K562 (cell line): ENCODE measurements around the gene OR51B2. TPM values are rescaled to one million over a fixed set of nuclear protein-coding genes. Genes with fewer than 3 reads are reported as not detected.

ENCODE experiments used
- ATAC-seq: fragments of 200-7000 bp; cut with Tn5 transposase; 3 replicates; pipeline ENCODE4 v1.9.1; 2020; ENCODE audit warnings: moderate library complexity
- BruUV-seq: library from RNA; stranded (reverse); fragments of 400-500 nt; replicated peaks from 2 replicates; lab custom pipeline; 2021; lab: Mats Ljungman, UMichigan
- CTCF ChIA-PET: fragments of 300-600 bp; formaldehyde crosslinking; extraction: SDS; loops from one replicate; lab custom pipeline; 2021; ENCODE audit warnings: low intra/inter-chr PET ratio; lab: Yijun Ruan, JAX
- POLR2A ChIA-PET: fragments of 300-600, 350-650 bp; sonication (Branson Sonifier 250); formaldehyde crosslinking; extraction: SDS; loops from one replicate; lab custom pipeline; 2021; ENCODE audit warnings: antibody characterized with exemption, inconsistent platforms; lab: Yijun Ruan, JAX
- DNase-seq, 4 experiments: peaks; one replicate each; pipeline versions ENCODE4 v3.0.0 to v3.0.0-alpha.2; 2011 to 2018; ENCODE audit warnings: low spot score in 3 of 4, mixed read lengths in 3 of 4; ENCODE audit errors: extremely low read depth in 1 of 4
- FAIRE-seq: peaks from 2 replicates; lab custom pipeline; 2011; peaks lifted over from hg19 to GRCh38; lab: Jason Lieb, UNC
- H2AFZ ChIP-seq: 2 replicates; pipeline ENCODE4 v1.6.0; 2011; ENCODE audit warnings: low read depth, low read length, control low read depth, inconsistent platforms
- H3K27ac ChIP-seq: fragments of 200-600 bp; 3 replicates; pipeline ENCODE4 v1.8.0; 2011; ENCODE audit warnings: low read depth, mild to moderate bottlenecking, control low read depth, inconsistent platforms, low read length, moderate library complexity, mixed read lengths; ENCODE audit errors: extremely low read depth
- H3K27me3 ChIP-seq, 2 experiments: fragments of 300-600 bp in 1 of 2; 2 replicates in 1 of 2; 3 replicates in 1 of 2; pipeline versions ENCODE4 v1.6.0 to v1.8.0; 2011; ENCODE audit warnings: inconsistent platforms in 2 of 2, low read length in 2 of 2, mild to moderate bottlenecking in 1 of 2, mixed read lengths in 1 of 2, moderate library complexity in 1 of 2; ENCODE audit not compliant: control insufficient read depth in 2 of 2, insufficient read depth in 2 of 2
- H3K36me3 ChIP-seq: fragments of 300-600 bp; 3 replicates; pipeline ENCODE4 v1.8.0; 2011; ENCODE audit warnings: mild to moderate bottlenecking, low read length, inconsistent platforms; ENCODE audit not compliant: control insufficient read depth, insufficient read depth
- H3K4me1 ChIP-seq, 2 experiments: fragments of 200-600 bp in 1 of 2; replicated peaks in 1 of 2; 2 replicates in 1 of 2; 3 replicates in 1 of 2; pipeline versions ENCODE4 v1.5.1 to v1.8.0; 2011; ENCODE audit warnings: inconsistent platforms in 2 of 2, low read length in 2 of 2, mild to moderate bottlenecking in 1 of 2, mixed read lengths in 1 of 2, moderate library complexity in 1 of 2; ENCODE audit not compliant: control insufficient read depth in 2 of 2, insufficient read depth in 2 of 2
- H3K4me2 ChIP-seq: 2 replicates; pipeline ENCODE4 v1.6.1; 2011; ENCODE audit warnings: low read length, control low read depth, inconsistent platforms, mixed read lengths; ENCODE audit not compliant: insufficient read depth
- H3K4me3 ChIP-seq: fragments of 200-600 bp; sonication (generic), shearing (Covaris generic); 2 replicates; pipeline ENCODE4 v1.5.1; 2016; ENCODE audit warnings: control low read depth, inconsistent platforms
- H3K79me2 ChIP-seq: fragments of 200-600 bp; 3 replicates; pipeline ENCODE4 v1.8.0; 2011; ENCODE audit warnings: low read length, inconsistent platforms; ENCODE audit not compliant: control insufficient read depth, insufficient read depth
- H3K9ac ChIP-seq, 2 experiments: 2 replicates each; pipeline versions ENCODE4 v1.6.0 to v1.6.1; 2011; ENCODE audit warnings: low read depth in 2 of 2, low read length in 2 of 2, control low read depth in 1 of 2, inconsistent platforms in 1 of 2, mild to moderate bottlenecking in 1 of 2, mixed read lengths in 1 of 2; ENCODE audit not compliant: insufficient read depth in 1 of 2
- H3K9me1 ChIP-seq: one replicate; pipeline ENCODE4 v1.6.0; 2011; ENCODE audit warnings: inconsistent platforms, mild to moderate bottlenecking, low read length, moderate library complexity; ENCODE audit not compliant: control insufficient read depth, insufficient read depth
- H3K9me3 ChIP-seq: replicated peaks from 2 replicates; pipeline ENCODE4 v1.5.1; 2011; ENCODE audit warnings: low read depth, low read length, inconsistent platforms; ENCODE audit not compliant: control insufficient read depth, insufficient read depth
- H4K20me1 ChIP-seq: replicated peaks from 2 replicates; pipeline ENCODE4 v1.6.1; 2011; ENCODE audit warnings: low read length, inconsistent platforms, mixed read lengths; ENCODE audit not compliant: control insufficient read depth, insufficient read depth
- ADNP ChIP-seq: fragments of 200-800 bp; sonication (Bioruptor generic); IDR thresholded peaks from 2 replicates; pipeline ENCODE4 v1.6.1; 2016; ENCODE audit warnings: missing genetic modification characterization, missing compliant biosample characterization
- BDP1 ChIP-seq: IDR thresholded peaks from 3 replicates; pipeline ENCODE4 v1.6.1; 2011; ENCODE audit not compliant: insufficient read length, insufficient read depth
- CXXC5 ChIP-seq: fragments of 250-450 bp; sonication (Bioruptor Pico); IDR thresholded peaks from 2 replicates; pipeline ENCODE4 v1.8.0; 2022; ENCODE audit warnings: inconsistent platforms, mild to moderate bottlenecking, moderate library complexity
- HNRNPH1 ChIP-seq: fragments of 200-400 bp; formaldehyde crosslinking; optimal IDR thresholded peaks from 2 replicates; pipeline ENCODE3; 2017; ENCODE audit warnings: low read depth, mild to moderate bottlenecking, low read length, moderate library complexity
- KDM2B ChIP-seq: fragments of 250-450 bp; sonication (Bioruptor Pico); IDR thresholded peaks from 2 replicates; pipeline ENCODE4 v1.8.0; 2021; ENCODE audit warnings: mild to moderate bottlenecking, moderate library complexity
- KLF10 ChIP-seq: fragments of 250-450 bp; sonication (Bioruptor Pico); IDR thresholded peaks from 2 replicates; pipeline ENCODE4 v1.6.1; 2021; ENCODE audit warnings: matching md5 sums
- KLF16 ChIP-seq: IDR thresholded peaks from 2 replicates; pipeline ENCODE4 v1.6.1; 2016; ENCODE audit warnings: antibody characterized with exemption
- MCM2 ChIP-seq: fragments of 450-650 bp; IDR thresholded peaks from 2 replicates; pipeline ENCODE4 v1.6.1; 2017; ENCODE audit warnings: low read depth, mild to moderate bottlenecking
- NCOA4 ChIP-seq: fragments of 450-650 bp; IDR thresholded peaks from 2 replicates; pipeline ENCODE4 v1.6.1; 2018; ENCODE audit warnings: mild to moderate bottlenecking; ENCODE audit not compliant: partially characterized antibody
- NRF1 ChIP-seq, 2 experiments: fragments of 450-650 bp; IDR thresholded peaks in 1 of 2; conservative IDR thresholded peaks in 1 of 2; 2 replicates each; pipeline ENCODE4 v1.6.1; 2014; ENCODE audit warnings: mild to moderate bottlenecking in 2 of 2
- PHF21A ChIP-seq: fragments of 450-650 bp; IDR thresholded peaks from 2 replicates; pipeline ENCODE4 v1.6.1; 2017; ENCODE audit warnings: low read depth, borderline replicate concordance
- POLR2G ChIP-seq: fragments of 200-400 bp; formaldehyde crosslinking; IDR thresholded peaks from 2 replicates; pipeline ENCODE4 v1.6.1; 2017; ENCODE audit warnings: low read depth, mild to moderate bottlenecking, antibody characterized with exemption, low read length, moderate library complexity
- POLR3A ChIP-seq: IDR thresholded peaks from 2 replicates; pipeline ENCODE4 v1.6.1; 2011; ENCODE audit warnings: borderline replicate concordance, mild to moderate bottlenecking, moderate library complexity; ENCODE audit not compliant: insufficient read length, insufficient read depth; ENCODE audit errors: extremely low read depth
- PTBP1 ChIP-seq: fragments of 200-400 bp; formaldehyde crosslinking; IDR thresholded peaks from 2 replicates; pipeline ENCODE4 v1.6.1; 2017; ENCODE audit warnings: low read depth, low read length
- PYGO2 ChIP-seq: fragments of 450-650 bp; IDR thresholded peaks from 2 replicates; pipeline ENCODE4 v1.6.1; 2016; ENCODE audit warnings: mild to moderate bottlenecking, missing genetic modification characterization, moderate library complexity, missing compliant biosample characterization
- SMARCB1 ChIP-seq: IDR thresholded peaks from 2 replicates; pipeline ENCODE4 v1.6.1; 2011; ENCODE audit warnings: improper control_type of control experiment, low read depth; ENCODE audit not compliant: insufficient read length
- ZFP30 ChIP-seq: fragments of 250-450 bp; sonication (Bioruptor Pico); IDR thresholded peaks from 2 replicates; pipeline ENCODE4 v1.8.0; 2022; ENCODE audit warnings: moderate library complexity, mild to moderate bottlenecking, inconsistent platforms, borderline replicate concordance
- ZNF143 ChIP-seq: sonication (generic); formaldehyde crosslinking; IDR thresholded peaks from 2 replicates; pipeline ENCODE4 v1.9.0; 2022; ENCODE audit warnings: mild to moderate bottlenecking, missing genetic modification reagents
- ZNF274 ChIP-seq: IDR thresholded peaks from 2 replicates; pipeline ENCODE4 v1.6.1; 2011; ENCODE audit warnings: low read depth, mild to moderate bottlenecking, low read length, moderate library complexity, borderline replicate concordance
- ZNF586 ChIP-seq: fragments of 450-650 bp; formaldehyde crosslinking; conservative IDR thresholded peaks from 2 replicates; pipeline ENCODE4 v1.4.0; 2020; ENCODE audit warnings: mild to moderate bottlenecking, moderate library complexity
- ZNF589 ChIP-seq: fragments of 200-800 bp; sonication (Bioruptor generic); IDR thresholded peaks from 2 replicates; pipeline ENCODE4 v1.6.1; 2016; ENCODE audit warnings: low read depth, missing genetic modification characterization, missing compliant biosample characterization
- WGBS: fragments of 100-300 bp; shearing (Covaris generic); methylation state at CpG from one replicate; pipeline ENCODE4 v1.1.6; 2016; ENCODE audit warnings: low coverage, mixed read lengths; ENCODE audit not compliant: insufficient coverage; ENCODE audit errors: missing lambda C conversion rate; 5-methylcytosine and 5-hydroxymethylcytosine counted together
- in situ Hi-C: fragments of 300-500 bp; cut with MboI; formaldehyde crosslinking; loops from 4 replicates; pipeline ENCODE4 v1.15.0; 2018; ENCODE audit warnings: inconsistent platforms, mixed read lengths
- intact Hi-C: fragments of 100-400 bp; cut with micrococcal nuclease; formaldehyde crosslinking; loops from 2 replicates; pipeline ENCODE4 v1.14.2; 2022
- polyA plus RNA-seq, 8 experiments: library from polyadenylated mRNA; depleted of rRNA in 4 of 8; stranded (reverse) in 5 of 8; unstranded in 3 of 8; fragments of >200 nt; fragmentation: Nextera tagmentation in 2 of 8; fragmentation: Illumina TruSeq in 1 of 8; extraction: Ambion mirVana in 2 of 8; extraction: Trizol in 1 of 8; gene quantifications; 2 replicates each; pipeline versions ENCODE4 v1.2.1 to v1.2.3, GENCODE V29; 2011 to 2014; ENCODE audit warnings: inconsistent platforms in 1 of 8, missing spikeins in 1 of 8
- total RNA-seq, 7 experiments: library from RNA; depleted of rRNA in 6 of 7; stranded (reverse); fragments of >200 nt in 6 of 7; fragmentation: Illumina TruSeq in 2 of 7; extraction: Trizol in 2 of 7; gene quantifications; 2 replicates each; pipeline versions ENCODE4 v1.2.1 to v1.2.3, GENCODE V29; 2011 to 2021; ENCODE audit warnings: low replicate concordance in 1 of 7
- TF ChIP-seq, protein P1 (sequence below): fragments of 250-450 bp; sonication (Bioruptor Pico); IDR thresholded peaks from 2 replicates; pipeline ENCODE4 v1.9.0; 2021; ENCODE audit warnings: mild to moderate bottlenecking
- TF ChIP-seq, protein P2 (sequence below): sonication (generic); formaldehyde crosslinking; IDR thresholded peaks from 2 replicates; pipeline ENCODE4 v1.8.0; 2022; ENCODE audit warnings: mild to moderate bottlenecking, missing genetic modification reagents

The OR51B2 gene
- total and polyA plus RNA-seq, 9 of the 15 experiments (the other 6 are each of a cell fraction or from before 2014, with no cell fraction given), result 0.38 to 6.6 (median 4.0) TPM

DNA sequence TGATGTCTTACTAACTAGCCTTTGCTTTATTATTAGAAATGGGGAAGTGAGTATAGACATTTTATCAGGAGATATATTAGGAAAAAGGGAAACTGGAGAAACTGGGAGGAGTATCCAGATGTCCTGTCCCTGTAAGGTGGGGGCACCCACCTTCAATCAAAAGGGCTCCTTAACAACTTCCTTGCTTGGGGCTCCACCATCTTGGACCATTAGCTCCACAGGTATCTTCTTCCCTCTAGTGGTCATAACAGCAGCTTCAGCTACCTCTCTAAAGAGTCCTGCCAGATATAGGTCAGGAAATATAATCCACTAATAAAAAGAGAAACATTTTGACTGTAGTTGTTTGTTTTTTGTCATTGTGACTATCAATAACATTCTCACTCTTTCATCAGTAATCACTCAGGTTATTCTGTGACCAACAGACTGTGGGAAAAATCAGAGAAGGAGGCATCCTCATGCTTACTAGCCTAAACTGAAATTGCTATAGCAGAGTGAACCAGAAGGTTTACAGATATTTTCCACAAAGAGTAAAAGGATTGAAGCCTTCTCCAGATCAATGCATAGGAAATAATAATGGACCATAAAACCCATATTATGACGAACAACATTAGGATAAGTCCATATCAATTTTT lies 32.8 kb downstream of the OR51B2 start:
- H3K27me3 ChIP-seq, result no peaks in the 10 kb centered on the region
- BruUV-seq, result no TSS peak
- ChIA-PET CTCF (interaction anchor here (0.6 to 2.3 kb wide), 6 partner anchors 48 to 167 kb away, joined by 3 to 38 read pairs (median 4); no protein-coding TSS in a partner anchor), POLR2A (interaction anchor here (0.6 to 1.7 kb wide), 10 partner anchors 11 to 393 kb away, joined by 3 to 5 read pairs (median 3); partner anchors contain the start of genes HBE1, OR52A1 and TRIM5)
- peak overlapping the region; percentile 31 for H3K27ac ChIP-seq
- intact Hi-C loops, result loop anchor here (1.0 to 5.0 kb wide), 4 partner anchors 79 to 266 kb away; no protein-coding TSS in a partner anchor
- peak overlapping the region; percentile 33 for H3K4me2 ChIP-seq
- peaks cover 18 to 50% of the 10 kb centered on the region in 2 experiments; a peak in 4 of 5 replicates for H3K4me1 ChIP-seq
- peak; percentile 49 to 88 (median 63) for DNase-seq
- H3K36me3 ChIP-seq, result peaks cover 28% of the 10 kb centered on the region
- in situ Hi-C loops, result no loop called here
- ATAC-seq, result peak; percentile 81
- peaks cover 2% of the 10 kb centered on the region; the same call in 1 of the 2 replicates for H3K9me3 ChIP-seq
- no peaks in the 10 kb centered on the region for H3K9me1 ChIP-seq
- FAIRE-seq, result peak; percentile 85
- peaks cover 61% of the 10 kb centered on the region for H3K79me2 ChIP-seq
- 0 out of 2 replicates have a peak overlapping the region, but pooled peaks have one; percentile 10 for H2AFZ ChIP-seq
- H4K20me1 ChIP-seq, result no peaks in the 10 kb centered on the region
- 0 out of 4 replicates have a peak overlapping the region, but pooled peaks of 1 of the 2 experiments have one; percentile 28 for H3K9ac ChIP-seq
- 8% methylated on average over 1 of the region's 1 CpG for WGBS
- H3K4me3 ChIP-seq, result no peak overlapping the region
- TF ChIP-seq MCM2, result no peak
- no peak for TF ChIP-seq ZNF274
- TF ChIP-seq POLR2G, result no peak
- no peak for TF ChIP-seq KLF10 (CRISPR knock-in tag)
- TF ChIP-seq ZNF589 (CRISPR knock-in tag), result no peak
- peak; percentile 30; the same call in 1 of the 2 replicates for TF ChIP-seq KLF16
- TF ChIP-seq POLR3A, result no peak
- no peak for TF ChIP-seq BDP1
- no peak for TF ChIP-seq KDM2B (CRISPR knock-in tag)
- TF ChIP-seq ZFP30 (CRISPR knock-in tag), result no peak
- TF ChIP-seq NCOA4, result no peak
- no peak; the same call in 1 of the 2 replicates for TF ChIP-seq CXXC5 (CRISPR knock-in tag)
- no peak for TF ChIP-seq PHF21A
- TF ChIP-seq, protein P1, sequence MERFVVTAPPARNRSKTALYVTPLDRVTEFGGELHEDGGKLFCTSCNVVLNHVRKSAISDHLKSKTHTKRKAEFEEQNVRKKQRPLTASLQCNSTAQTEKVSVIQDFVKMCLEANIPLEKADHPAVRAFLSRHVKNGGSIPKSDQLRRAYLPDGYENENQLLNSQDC, result no peak
- no peak for TF ChIP-seq NRF1 (conservative IDR thresholded peaks at IDR 0.05 in 1 of 2, IDR thresholded peaks at IDR 0.05 in 1 of 2)
- no peak for TF ChIP-seq PYGO2 (tag)
- TF ChIP-seq HNRNPH1, result no peak
- TF ChIP-seq SMARCB1, result no peak
- TF ChIP-seq ZNF143, result no peak
- no peak for TF ChIP-seq ZNF586 (CRISPR knock-in tag)
- TF ChIP-seq, protein P2, sequence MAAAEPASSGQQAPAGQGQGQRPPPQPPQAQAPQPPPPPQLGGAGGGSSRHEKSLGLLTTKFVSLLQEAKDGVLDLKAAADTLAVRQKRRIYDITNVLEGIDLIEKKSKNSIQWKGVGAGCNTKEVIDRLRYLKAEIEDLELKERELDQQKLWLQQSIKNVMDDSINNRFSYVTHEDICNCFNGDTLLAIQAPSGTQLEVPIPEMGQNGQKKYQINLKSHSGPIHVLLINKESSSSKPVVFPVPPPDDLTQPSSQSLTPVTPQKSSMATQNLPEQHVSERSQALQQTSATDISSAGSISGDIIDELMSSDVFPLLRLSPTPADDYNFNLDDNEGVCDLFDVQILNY (CRISPR knock-in tag), result no peak
- no peak; the same call in 1 of the 2 replicates for TF ChIP-seq ADNP (tag)
- TF ChIP-seq PTBP1, result no peak
